Small intestine (tissue), 7 donors: ENCODE data around the gene GPR62. TPM values are rescaled to one million over a fixed set of nuclear protein-coding genes. Genes with fewer than 3 reads are reported as not detected.
A peak's percentile ranks its signal among the peaks of the same experiment; 100 is the strongest.

ENCODE experiments used
- DNase-seq, 2 donors: peaks; one replicate each; pipeline versions ENCODE4 v3.0.0 to v3.0.0-alpha.2; 2013
- FAIRE-seq: peaks from 2 replicates; lab custom pipeline; 2012; peaks lifted over from hg19 to GRCh38; lab: Jason Lieb, UNC
- H3K27ac ChIP-seq, 3 donors: one replicate each; pipeline ENCODE4 v1.5.1; 2013; ENCODE audit warnings: low read length in 2 of 3, mild to moderate bottlenecking in 2 of 3, control low read depth in 1 of 3, inconsistent platforms in 1 of 3, low read depth in 1 of 3, moderate library complexity in 1 of 3
- H3K27me3 ChIP-seq, 3 donors: one replicate each; pipeline ENCODE4 v1.6.1; 2013; ENCODE audit warnings: low read length in 3 of 3, inconsistent platforms in 1 of 3; ENCODE audit not compliant: control insufficient read depth in 3 of 3, insufficient read depth in 3 of 3
- H3K36me3 ChIP-seq, 3 donors: one replicate each; pipeline ENCODE4 v1.6.1; 2013; ENCODE audit warnings: low read length in 3 of 3, inconsistent platforms in 1 of 3, low read depth in 1 of 3, mild to moderate bottlenecking in 1 of 3, moderate library complexity in 1 of 3; ENCODE audit not compliant: control insufficient read depth in 3 of 3, insufficient read depth in 2 of 3
- H3K4me1 ChIP-seq, 3 donors: one replicate each; pipeline ENCODE4 v1.6.1; 2013; ENCODE audit warnings: low read length in 2 of 3, inconsistent platforms in 1 of 3, low read depth in 1 of 3, mild to moderate bottlenecking in 1 of 3, moderate library complexity in 1 of 3; ENCODE audit not compliant: control insufficient read depth in 3 of 3, insufficient read depth in 2 of 3
- H3K4me3 ChIP-seq, 3 donors: one replicate each; pipeline ENCODE4 v1.5.1; 2013; ENCODE audit warnings: low read length in 3 of 3, control low read depth in 1 of 3, inconsistent platforms in 1 of 3, low read depth in 1 of 3, mild to moderate bottlenecking in 1 of 3, moderate library complexity in 1 of 3
- H3K9me3 ChIP-seq, 2 donors: one replicate each; pipeline ENCODE4 v1.6.1; 2013; ENCODE audit warnings: low read depth in 1 of 2, low read length in 1 of 2; ENCODE audit not compliant: control insufficient read depth in 2 of 2, insufficient read depth in 1 of 2
- WGBS, 3 donors: extraction: QIAGEN DNeasy Blood & Tissue Kit; methylation state at CpG; one replicate each; pipeline ENCODE4 v1.1.7; 2013; 5-methylcytosine and 5-hydroxymethylcytosine counted together
- polyA plus RNA-seq, 4 donors: library from polyadenylated mRNA; stranded (reverse) in 3 of 4; unstranded in 1 of 4; fragments of 200-250 nt in 3 of 4; fragments of 120-200 nt in 1 of 4; gene quantifications; one replicate each; pipeline versions ENCODE4 v1.2.1 to v1.2.3, GENCODE V29; 2013
- donor health status: healthy with polysubstance abuse.
- donor health status: control.
- donor health status: control.
- donor health status: Bipolar disorder and iron deficiency.
- donor health status: healthy.

Gene GPR62
- polyA plus RNA-seq, 4 donors = 0.09 to 0.10 TPM; not detected in 2

DNA sequence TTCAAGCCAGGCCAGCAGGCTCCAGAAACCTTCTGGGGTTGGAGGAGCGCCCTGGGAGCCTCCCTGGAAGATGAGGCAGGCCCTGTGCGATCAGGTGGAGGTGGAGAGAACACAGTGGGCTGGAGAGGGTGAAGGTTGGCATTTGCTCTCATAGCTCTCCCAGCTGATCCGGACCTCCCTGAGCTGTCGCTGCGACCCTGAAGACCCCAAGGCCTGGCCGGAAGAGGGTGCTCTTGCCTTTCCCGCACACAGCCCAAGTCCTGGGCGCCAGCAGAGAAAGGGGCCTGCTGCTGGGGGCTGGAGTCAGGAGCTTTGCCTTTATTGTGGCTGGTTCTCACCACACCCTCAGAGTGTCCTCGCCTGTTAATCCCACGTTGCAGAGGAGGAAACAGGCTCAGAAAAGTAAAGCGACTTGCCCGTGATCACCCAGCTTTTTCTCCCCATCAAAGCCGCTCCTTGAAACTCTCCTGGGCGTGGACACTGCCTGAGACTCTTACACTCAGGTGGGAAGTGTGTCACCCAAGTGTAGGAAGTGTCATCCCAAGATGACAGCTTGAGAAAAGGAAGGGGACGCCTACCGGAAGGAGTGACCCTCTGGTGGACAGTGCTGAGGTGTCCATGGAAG, 49.1 kb downstream of the GPR62 start:
- H3K9me3 ChIP-seq = no peaks in the 10 kb centered on the region
- peaks cover 0 to 20% (median 0%) of the 10 kb centered on the region in 3 donors for H3K4me1 ChIP-seq
- WGBS, 3 donors = 60 to 69% (median 67%) methylated on average over 15 to 16 of the region's 16 CpGs
- no peak overlapping the region for H3K27ac ChIP-seq
- H3K27me3 ChIP-seq = peaks cover 0 to 4% (median 0%) of the 10 kb centered on the region in 3 donors
- DNase-seq = peak in 1 of 2 donors; percentile 61
- no peaks in the 10 kb centered on the region for H3K36me3 ChIP-seq
- FAIRE-seq = no peak
- H3K4me3 ChIP-seq = no peak overlapping the region

DNA sequence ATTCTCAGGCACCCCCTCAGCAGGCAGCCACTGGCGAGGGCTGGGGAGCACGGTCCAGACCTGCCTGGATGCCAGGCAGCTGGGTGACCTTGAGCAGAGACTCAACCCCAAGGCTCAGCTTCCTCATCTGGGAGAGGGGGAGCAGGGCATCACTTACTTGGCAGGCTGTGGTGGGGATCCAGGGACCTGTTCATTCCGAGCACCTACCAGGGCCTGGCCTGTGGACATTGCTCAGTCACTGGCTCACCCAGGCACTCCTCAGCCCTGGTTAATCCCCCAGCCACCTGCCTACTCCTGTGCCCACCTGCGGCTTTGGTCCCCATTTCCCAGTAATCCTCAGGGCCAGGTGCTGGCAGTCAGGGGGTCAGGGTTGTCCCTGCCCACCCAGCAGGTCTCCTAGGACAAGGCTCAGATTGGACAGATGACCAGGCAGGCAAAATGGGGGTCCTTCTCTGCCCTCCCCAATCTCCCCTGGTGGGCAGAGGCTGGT, 49.8 kb downstream of the GPR62 start:
- Histone ChIP-seq H3K4me3 (no peak overlapping the region), H3K27ac (peak overlapping the region in 1 of 3 donors; percentile 22), H3K9me3 (no peaks in the 10 kb centered on the region), H3K36me3 (no peaks in the 10 kb centered on the region), H3K4me1 (peaks cover 0 to 20% (median 0%) of the 10 kb centered on the region in 3 donors), H3K27me3 (peaks cover 0 to 4% (median 0%) of the 10 kb centered on the region in 3 donors)
- FAIRE-seq (no peak), DNase-seq (no peak)
- 77 to 88% (median 85%) methylated on average over 4 of the region's 4 CpGs for WGBS, 3 donors

DNA sequence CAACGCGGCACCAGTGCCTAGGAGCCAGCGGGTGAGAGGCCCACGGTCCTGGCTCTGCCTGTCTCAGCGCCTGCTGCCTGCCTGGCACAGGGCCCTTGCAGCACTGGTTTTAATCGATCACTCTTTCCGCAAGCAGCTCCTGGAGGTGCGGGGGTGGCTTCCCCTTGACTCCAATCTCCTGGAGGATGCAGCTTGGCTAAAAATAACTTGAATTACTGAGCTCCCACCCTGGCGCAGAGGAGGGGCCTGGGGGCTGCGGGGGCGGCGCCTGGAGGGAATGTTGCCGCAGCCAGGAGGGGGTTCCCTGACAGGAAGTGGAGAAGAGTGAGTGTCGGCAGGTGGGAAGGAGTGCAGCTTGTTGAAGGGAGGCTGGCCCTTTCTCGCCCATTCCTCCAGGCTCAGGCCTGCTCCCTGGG, 50.4 kb downstream of the GPR62 start:
- DNase-seq (peak in 1 of 2 donors; percentile 28), FAIRE-seq (no peak)
- Histone ChIP-seq H3K27ac (peak overlapping the region in 1 of 3 donors; percentile 22), H3K9me3 (no peaks in the 10 kb centered on the region), H3K4me3 (no peak overlapping the region), H3K4me1 (peaks cover 0 to 20% (median 0%) of the 10 kb centered on the region in 3 donors), H3K36me3 (no peaks in the 10 kb centered on the region), H3K27me3 (peaks cover 0 to 4% (median 0%) of the 10 kb centered on the region in 3 donors)
- WGBS, 3 donors = 20 to 24% (median 22%) methylated on average over 15 of the region's 15 CpGs

DNA sequence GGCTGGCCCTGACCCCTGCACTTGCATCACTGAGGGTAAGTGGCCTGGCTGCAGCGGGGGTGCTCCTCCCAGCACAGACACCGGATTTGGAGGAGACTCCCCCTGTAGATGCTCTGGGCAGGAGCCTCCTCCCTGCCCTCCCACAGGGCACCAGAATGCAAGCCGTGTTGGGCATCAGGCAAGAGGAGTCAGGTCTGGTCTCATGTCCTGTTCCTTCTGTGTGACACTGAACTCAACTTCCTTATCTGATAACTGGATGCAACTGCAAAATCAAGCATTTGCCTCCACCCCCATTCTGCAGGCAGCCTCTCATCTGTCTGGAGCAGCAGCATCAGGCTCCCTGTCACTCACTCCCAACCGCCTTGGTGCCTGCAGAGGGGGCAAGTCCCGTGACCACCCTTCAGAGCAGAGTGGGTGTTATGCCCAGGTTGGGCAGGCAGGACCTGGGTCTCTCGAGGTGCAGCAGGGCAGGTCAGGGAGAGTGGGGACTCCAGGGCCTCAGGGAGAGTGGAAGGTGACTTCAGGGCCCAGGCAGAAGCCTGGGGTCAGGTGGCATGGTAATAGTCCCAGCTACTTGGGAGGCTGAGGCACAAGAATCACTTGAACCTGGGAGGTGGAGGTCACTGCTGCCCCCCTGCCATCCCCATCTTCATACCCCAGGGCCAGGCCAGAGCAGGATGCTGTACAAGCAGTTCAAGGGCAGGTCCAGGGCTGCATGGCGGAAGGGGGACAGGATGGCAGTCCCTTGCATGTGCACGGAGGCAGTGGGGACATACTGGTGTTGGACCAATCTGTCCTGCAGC, 51.0 kb downstream of the GPR62 start:
- WGBS, 3 donors = 57 to 66% (median 58%) methylated on average over 8 of the region's 8 CpGs

DNA sequence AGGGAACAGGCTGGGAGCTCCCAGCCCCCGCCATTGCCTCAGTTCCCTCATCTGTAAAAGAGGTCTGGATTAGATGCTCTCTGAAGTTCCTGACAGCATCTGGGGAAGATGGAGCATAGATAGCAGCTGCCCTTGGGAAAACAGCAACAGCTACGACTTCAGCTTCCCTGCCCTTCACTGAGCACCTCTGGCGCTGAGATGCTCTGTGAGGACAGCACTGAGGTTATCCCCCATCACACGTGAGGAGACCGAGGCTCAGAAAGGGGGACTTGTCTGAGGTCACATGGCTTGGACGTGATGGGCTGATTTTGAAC, 51.6 kb downstream of the GPR62 start:
- FAIRE-seq = no peak
- 81 to 86% (median 81%) methylated on average over 6 of the region's 6 CpGs for WGBS, 3 donors

More for the DNA sequence above, 51.0 kb downstream of the GPR62 start:
- H3K9me3 ChIP-seq = no peaks in the 10 kb centered on the region
- no peak overlapping the region for H3K27ac ChIP-seq
- H3K4me3 ChIP-seq = no peak overlapping the region
- H3K4me1 ChIP-seq = peaks cover 0 to 20% (median 0%) of the 10 kb centered on the region in 3 donors
- FAIRE-seq (no peak), DNase-seq (no peak)
- no peaks in the 10 kb centered on the region for H3K36me3 ChIP-seq
- H3K27me3 ChIP-seq = peaks cover 0 to 4% (median 0%) of the 10 kb centered on the region in 3 donors

More for the DNA sequence above, 51.6 kb downstream of the GPR62 start:
- no peak overlapping the region for H3K27ac ChIP-seq
- H3K4me1 ChIP-seq = peaks cover 0 to 18% (median 0%) of the 10 kb centered on the region in 3 donors
- H3K4me3 ChIP-seq = no peak overlapping the region
- H3K9me3 ChIP-seq = no peaks in the 10 kb centered on the region
- no peak for DNase-seq
- H3K36me3 ChIP-seq = no peaks in the 10 kb centered on the region
- H3K27me3 ChIP-seq = peaks cover 0 to 4% (median 0%) of the 10 kb centered on the region in 3 donors

Other genes with a start within 250 kb of the GPR62 start
- gene GRM2, start 248.3 kb upstream of the GPR62 start, polyA plus RNA-seq = under 1 TPM in 2 of 4 donors, not detected in 2; 0.07 to 0.18 TPM
- gene IQCF6, start 176.1 kb upstream of the GPR62 start, polyA plus RNA-seq = not detected
- not detected for gene IQCF2, start 93.8 kb upstream of the GPR62 start, polyA plus RNA-seq
- not detected for gene IQCF5, start 79.8 kb upstream of the GPR62 start, polyA plus RNA-seq
- not detected for gene IQCF1, start 52.0 kb upstream of the GPR62 start, polyA plus RNA-seq
- 10 to 100 TPM in 3 of 4 donors, 1 to 10 TPM in 1; 8.9 to 26.0 (median 15.6) TPM for gene RRP9, start 13.5 kb upstream of the GPR62 start, polyA plus RNA-seq
- gene PARP3, start 13.0 kb upstream of the GPR62 start, polyA plus RNA-seq = 10 to 100 TPM; 11.7 to 59.5 (median 35.8) TPM
- 10 to 100 TPM; 24.0 to 60.8 (median 39.2) TPM for gene PCBP4, start 12.1 kb downstream of the GPR62 start, polyA plus RNA-seq
- 100 to 1,000 TPM in 3 of 4 donors, 10 to 100 TPM in 1; 71.3 to 164 (median 125) TPM for gene ABHD14B, start 18.7 kb downstream of the GPR62 start, polyA plus RNA-seq
- gene ABHD14A, start 19.7 kb downstream of the GPR62 start, polyA plus RNA-seq = 10 to 100 TPM in 2 of 4 donors, 1 to 10 TPM in 2; 4.6 to 17.6 (median 10.4) TPM
- 1,000 to 10,000 TPM in 1 of 4 donors, 100 to 1,000 TPM in 3; 164 to 1,228 (median 588) TPM for gene ACY1, start 28.2 kb downstream of the GPR62 start, polyA plus RNA-seq
- gene RPL29, start 40.5 kb downstream of the GPR62 start, polyA plus RNA-seq = 1,000 to 10,000 TPM; 2,279 to 2,521 (median 2,399) TPM
- gene DUSP7, start 101.2 kb downstream of the GPR62 start, polyA plus RNA-seq = 1 to 10 TPM; 1.6 to 9.4 (median 4.4) TPM
- 10 to 100 TPM in 1 of 4 donors, 1 to 10 TPM in 3; 2.7 to 19.4 (median 4.8) TPM for gene POC1A, start 199.0 kb downstream of the GPR62 start, polyA plus RNA-seq
- gene ALAS1, start 242.8 kb downstream of the GPR62 start, polyA plus RNA-seq = 10 to 100 TPM; 40.9 to 99.7 (median 65.3) TPM